Mammary epithelial cell (primary cell): ENCODE data around the gene RAMACL.

Experiments used
- EZH2 ChIP-seq: IDR thresholded peaks from 2 replicates; pipeline ENCODE4 v1.6.1; 2012; ENCODE audit warnings: low read length, inconsistent platforms, borderline replicate concordance
- TF ChIP-seq, protein P1 (sequence below), 2 donors: IDR thresholded peaks in 1 of 2; conservative IDR thresholded peaks in 1 of 2; 2 replicates each; pipeline ENCODE4 v1.5.1; 2011 to 2012; ENCODE audit warnings: inconsistent platforms in 2 of 2, low read length in 2 of 2, mild to moderate bottlenecking in 2 of 2, control low read depth in 1 of 2, low read depth in 1 of 2; ENCODE audit not compliant: insufficient read depth in 1 of 2; ENCODE audit errors: extremely low read depth in 1 of 2

DNA sequence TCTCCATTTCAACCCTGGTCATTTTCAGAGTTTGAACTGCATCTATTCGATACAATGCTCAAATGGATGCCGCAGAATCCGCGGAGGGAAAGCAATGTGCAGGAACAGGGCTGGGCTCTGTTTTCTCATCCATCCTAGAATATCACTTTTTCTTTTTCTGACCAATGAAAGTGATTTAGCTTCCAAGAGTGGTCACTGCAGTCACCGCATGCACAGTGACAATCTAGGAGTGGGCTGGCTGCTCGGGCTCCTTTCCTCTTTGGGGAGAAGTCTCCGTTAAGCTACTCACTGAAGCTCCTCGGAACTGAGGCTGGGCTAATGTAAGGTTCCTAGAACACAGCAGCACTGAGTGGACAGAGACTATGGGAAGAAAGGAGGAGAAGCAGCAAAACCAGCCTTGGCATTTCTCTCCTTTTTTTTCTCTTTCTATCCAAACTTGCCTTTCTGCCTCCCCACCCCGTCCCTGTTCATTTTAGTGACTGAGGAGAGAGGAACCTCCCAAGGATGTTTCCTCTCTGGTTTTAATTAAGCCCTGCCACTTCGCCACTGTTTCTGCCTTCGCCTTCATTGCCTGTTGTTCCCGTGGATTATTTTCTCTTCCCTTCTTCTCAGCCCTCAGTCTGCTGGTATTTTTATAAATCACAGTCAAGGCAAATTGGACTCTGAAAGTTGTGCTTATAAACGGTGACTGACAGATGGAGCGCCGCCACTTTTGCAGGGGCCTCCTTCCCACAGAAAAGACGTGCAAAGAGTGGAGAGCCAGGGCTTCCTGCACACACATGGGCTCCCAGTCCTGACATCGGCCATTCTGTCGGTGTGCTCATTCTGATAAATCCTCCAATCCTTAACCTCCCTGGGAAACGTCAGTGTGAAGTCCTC, 41.1 kb downstream of the RAMACL start:
- TF ChIP-seq, protein P1, sequence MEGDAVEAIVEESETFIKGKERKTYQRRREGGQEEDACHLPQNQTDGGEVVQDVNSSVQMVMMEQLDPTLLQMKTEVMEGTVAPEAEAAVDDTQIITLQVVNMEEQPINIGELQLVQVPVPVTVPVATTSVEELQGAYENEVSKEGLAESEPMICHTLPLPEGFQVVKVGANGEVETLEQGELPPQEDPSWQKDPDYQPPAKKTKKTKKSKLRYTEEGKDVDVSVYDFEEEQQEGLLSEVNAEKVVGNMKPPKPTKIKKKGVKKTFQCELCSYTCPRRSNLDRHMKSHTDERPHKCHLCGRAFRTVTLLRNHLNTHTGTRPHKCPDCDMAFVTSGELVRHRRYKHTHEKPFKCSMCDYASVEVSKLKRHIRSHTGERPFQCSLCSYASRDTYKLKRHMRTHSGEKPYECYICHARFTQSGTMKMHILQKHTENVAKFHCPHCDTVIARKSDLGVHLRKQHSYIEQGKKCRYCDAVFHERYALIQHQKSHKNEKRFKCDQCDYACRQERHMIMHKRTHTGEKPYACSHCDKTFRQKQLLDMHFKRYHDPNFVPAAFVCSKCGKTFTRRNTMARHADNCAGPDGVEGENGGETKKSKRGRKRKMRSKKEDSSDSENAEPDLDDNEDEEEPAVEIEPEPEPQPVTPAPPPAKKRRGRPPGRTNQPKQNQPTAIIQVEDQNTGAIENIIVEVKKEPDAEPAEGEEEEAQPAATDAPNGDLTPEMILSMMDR (conservative IDR thresholded peaks at IDR 0.05 in 1 of 2, IDR thresholded peaks at IDR 0.05 in 1 of 2; ENCODE audit: extremely low read depth in 1 of 2, insufficient read depth in 1 of 2, low read depth in 1 of 2, low read length in 2 of 2): no peak
- no peak for TF ChIP-seq EZH2
